Hematopoietic multipotent progenitor cell treated with erythropoietin and hydrocortisone succinate and interleukin-3 and kit ligand, for 6 days (in vitro differentiated cells): ENCODE data around the gene ADAMTSL1.

Experiments used
- DNase-seq: peaks from one replicate; pipeline ENCODE4 v3.0.0-alpha.2; 2015

Gene ADAMTSL1

GRCh38 chr9:18673179-18673578 is 199.2 kb downstream of the ADAMTSL1 start:
- DNase-seq = no peak

- no peak for DNase-seq
Measured at GRCh38 chr9:18675332-18675731, 201.4 kb downstream of the ADAMTSL1 start.

DNA sequence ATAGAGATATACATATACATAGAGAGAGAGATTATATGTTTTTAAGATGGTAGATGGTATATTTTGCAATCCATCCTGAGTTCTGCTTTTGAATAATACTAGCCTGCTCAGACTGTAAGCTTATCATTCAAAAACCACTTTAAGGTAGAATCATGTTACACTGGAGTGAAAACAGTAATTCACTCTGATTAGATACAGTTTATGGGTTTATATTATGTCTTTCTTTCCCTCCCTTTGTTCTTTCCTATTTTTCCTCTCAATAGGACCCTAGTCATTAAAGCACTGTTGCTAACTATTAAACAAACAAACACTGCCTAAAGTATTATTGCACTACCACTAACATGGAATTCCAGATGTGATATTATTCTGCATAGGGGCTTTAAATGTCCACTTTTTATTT is 202.0 kb downstream of the ADAMTSL1 start:
- DNase-seq = no peak

GRCh38 chr9:18676525-18676924 is 202.6 kb downstream of the ADAMTSL1 start:
- no peak for DNase-seq

- DNase-seq = no peak
Measured at GRCh38 chr9:18678821-18679590, 205.1 kb downstream of the ADAMTSL1 start.

DNA sequence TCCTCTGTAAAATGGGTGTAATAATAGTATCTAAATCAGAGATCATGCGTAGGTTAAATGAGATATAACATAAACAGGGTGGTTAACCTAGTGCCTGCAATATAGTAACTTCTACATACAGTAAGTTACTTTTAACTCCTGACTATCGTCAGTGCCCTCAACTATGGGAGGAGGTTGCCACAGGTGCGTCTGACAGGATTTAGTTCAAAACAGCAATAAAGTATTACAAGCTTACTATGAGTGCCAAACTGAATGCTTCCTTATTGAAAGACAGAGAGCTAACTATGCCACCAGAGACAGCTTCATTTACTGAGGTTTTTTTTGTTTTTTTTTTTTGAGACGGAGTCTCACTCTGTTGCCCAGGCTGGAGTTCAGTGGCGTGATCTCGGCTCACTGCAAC is 209.0 kb downstream of the ADAMTSL1 start:
- DNase-seq = no peak

DNA sequence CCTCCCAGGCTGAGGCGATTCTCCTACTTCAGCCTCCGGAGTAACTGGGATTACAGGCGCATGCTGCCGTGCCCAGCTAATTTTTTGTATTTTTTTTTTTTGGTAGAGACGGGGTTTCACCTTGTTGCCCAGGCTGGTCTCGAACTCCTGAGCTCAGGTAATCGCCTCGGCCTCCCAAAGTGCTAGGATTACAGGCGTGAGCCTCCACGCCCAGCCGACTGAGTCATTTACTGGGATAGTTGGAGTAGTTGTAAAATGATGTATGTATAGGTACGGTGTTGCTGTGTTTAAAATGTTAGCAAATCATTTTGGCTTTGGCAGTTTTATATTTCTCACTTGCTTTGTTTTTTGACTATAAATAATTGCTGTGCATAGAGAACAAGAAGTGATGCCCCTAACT is 209.4 kb downstream of the ADAMTSL1 start:
- no peak for DNase-seq

GRCh38 chr9:18683851-18684250 is 209.9 kb downstream of the ADAMTSL1 start:
- no peak for DNase-seq

DNA sequence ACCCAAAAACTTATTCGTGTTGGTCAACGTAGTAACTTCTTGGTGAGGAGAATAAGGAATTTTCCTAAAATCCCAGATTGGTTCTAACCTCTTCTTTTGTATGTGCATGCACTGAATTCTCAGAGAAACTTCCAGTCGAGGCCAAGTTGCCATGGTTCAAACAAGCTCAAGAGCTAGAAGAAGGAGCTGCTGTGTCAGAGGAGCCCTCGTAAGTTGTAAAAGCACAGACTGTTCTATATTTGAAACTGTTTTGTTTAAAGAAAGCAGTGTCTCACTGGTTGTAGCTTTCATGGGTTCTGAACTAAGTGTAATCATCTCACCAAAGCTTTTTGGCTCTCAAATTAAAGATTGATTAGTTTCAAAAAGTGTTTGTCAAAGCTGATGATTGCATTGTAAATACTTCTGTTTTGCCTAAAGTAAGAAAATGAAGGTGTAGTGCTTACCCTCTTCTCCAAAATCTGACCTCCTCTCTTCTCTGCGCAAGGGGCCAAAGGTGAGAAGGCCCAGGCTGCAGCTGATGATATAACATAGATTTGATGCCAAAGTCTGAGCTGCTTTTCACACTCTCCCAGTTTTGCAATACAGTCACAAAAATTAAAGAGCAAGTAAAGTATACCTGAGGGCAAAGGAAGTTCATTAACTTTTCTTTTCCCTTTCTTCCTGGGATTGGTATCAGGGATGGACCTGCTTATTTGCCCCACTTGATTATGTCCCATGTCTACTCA is 210.8 kb downstream of the ADAMTSL1 start:
- DNase-seq = no peak

DNA sequence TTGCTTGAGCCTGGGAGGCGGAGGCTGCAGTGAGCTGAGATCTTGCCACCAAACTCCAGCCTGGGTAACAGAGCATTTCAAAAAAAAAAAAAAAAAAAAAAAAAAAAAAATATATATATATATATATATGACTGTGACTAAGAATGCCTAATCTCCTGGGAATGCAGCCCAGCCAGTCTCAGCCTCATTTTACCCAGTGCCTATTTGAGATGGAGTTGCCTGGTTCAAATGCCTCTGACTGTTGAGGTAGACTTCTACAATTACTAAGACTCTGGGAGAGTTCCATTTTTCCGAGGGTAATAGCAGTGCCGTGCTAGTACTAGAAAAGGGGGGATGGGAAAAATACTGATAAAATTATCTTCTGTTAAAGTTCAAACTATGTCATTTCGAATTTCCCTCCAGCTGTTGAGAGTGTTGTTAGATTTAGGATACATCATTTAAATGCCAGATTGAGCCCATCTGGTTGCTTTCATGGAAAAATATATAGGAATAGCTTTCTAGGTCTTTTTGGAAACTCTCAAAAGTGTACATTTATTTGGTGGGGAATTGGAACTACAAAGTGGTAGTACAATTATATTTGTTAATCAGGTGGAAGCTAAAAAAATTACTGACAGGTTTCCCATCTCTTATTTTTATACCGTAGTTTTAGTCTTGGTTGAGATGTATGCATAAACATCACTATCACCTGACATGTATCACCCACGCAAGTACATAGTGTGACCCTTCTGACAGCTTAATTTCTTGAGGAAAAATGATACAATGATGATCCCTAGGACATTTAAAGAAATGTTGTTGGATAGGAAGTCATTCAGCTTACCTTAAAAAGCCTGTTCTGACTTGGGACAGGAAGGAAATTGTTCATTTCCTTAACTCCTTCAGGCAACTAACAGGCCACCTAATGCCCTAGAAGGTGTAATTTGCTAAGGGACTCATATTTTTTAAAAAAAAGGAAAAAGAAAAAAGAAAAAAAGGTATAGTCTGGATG is 214.9 kb downstream of the ADAMTSL1 start:
- no peak for DNase-seq

DNA sequence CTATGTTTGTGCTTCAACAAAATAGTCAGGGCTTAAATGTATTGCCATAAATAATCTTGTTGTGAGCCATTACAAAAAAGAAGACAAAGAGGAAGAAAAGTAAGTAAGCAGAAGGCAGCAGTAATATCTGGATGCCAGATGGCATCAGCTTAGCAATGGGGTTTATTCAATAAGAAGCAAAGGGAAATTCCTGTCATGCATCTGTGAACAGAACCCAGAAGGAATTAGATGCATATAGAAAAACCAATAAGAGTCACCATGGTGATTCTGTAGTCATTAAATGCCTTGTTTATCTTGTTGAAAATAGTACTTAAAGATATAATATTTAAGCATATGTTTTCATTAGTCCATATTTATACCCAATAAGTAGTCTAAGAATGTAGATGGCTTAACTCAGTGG is 216.0 kb downstream of the ADAMTSL1 start:
- DNase-seq = no peak

- no peak for DNase-seq
Measured at GRCh38 chr9:18692268-18692667, 218.3 kb downstream of the ADAMTSL1 start.

GRCh38 chr9:18692962-18693361 is 219.0 kb downstream of the ADAMTSL1 start:
- DNase-seq = no peak

DNA sequence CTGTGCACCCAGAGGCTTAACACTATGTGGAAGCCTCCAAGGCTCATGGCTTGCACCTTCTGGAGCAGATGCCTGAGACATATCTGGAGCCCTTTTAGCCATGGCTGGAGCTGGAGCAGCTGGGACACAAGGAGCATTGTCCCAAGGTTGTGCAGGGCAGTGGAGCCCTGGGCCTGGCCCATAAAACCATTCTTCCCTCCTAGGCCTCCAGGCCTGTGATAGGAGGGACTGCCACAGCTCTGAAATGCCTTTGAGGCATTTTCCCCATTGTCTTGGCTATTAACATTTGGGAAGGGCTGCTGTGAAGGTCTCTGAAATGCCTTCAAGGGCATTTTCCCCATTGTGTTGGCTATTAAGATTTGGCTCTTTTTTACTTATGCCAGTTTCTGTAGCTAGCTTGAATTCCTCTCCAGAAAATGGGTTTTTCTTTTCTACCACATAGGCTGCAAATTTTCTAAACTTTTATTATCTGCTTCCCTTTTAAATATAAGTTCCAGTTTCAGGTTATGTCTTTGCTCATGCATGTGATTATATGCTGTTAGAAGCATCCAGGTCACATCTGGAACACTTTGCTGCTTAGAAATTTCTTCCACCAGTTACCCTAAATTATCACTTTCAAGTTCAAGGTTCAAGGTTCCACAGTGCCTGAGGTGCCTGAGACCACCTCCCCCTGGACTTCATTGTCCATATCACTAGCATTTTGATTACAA is 221.2 kb downstream of the ADAMTSL1 start:
- no peak for DNase-seq

DNA sequence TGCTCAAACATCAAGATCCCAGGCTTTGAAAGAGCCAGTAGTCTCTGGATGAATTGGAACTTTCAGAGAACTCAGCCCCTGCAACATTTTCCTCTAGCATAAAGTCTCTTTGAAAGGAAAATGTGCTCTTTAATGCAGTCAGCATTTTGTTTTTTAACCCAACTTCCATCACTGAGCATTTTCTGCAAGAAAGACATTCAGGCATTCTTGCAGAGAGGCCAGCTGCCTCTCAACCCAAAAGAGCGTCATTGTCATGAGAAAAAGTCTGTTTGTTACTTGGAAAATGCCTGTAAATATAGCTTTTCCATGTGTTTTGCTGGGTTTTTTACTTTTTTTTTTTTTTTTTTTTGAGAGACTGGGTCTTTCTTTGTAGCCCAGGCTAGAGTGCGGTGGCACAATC is 225.0 kb downstream of the ADAMTSL1 start:
- no peak for DNase-seq

DNA sequence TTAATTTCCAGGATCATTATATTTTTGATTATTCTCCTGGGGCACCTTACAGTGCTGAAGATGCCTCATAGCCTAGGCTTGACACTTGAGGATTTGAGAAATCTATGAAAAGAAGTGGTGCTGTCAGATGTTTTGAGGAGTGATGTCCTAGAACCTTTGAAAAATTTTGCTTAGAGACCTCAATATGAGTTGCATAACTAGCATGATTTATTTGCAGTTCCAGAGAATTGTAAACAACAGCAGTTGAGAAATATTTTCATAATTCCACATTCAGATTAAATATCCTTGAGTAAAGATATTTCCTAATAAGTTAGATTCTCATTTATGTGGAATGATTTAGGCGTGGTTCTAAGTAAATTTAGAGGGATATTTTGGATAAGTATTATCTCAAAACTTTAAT is 225.8 kb downstream of the ADAMTSL1 start:
- no peak for DNase-seq

- DNase-seq = no peak
Measured at GRCh38 chr9:18700714-18701113, 226.8 kb downstream of the ADAMTSL1 start.

- no peak for DNase-seq
Measured at GRCh38 chr9:18703151-18703900, 229.4 kb downstream of the ADAMTSL1 start.

DNA sequence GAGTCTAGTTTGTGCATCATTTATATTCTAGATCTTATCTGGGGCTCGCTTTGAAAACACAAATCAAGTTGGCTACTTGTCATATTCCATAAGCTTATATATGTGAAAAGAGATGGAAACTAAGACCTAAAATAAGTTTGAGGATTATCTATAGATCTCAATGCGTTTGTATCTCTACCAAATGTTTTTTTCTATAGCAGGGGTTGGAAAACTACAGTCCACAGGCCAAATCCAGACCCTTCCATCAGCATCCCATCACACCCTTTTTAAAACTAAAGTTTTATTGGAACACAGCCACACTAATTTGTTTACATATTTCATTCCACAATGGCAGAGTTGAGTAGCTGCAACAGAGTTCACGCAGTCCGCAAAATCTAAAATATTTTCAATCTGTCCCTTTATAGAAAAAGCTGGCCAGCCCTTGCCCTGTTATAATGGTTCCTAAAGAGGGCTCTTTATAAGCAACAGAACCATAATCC is 230.0 kb downstream of the ADAMTSL1 start:
- no peak for DNase-seq

GRCh38 chr9:18705796-18706392 is 231.9 kb downstream of the ADAMTSL1 start:
- no peak for DNase-seq

DNA sequence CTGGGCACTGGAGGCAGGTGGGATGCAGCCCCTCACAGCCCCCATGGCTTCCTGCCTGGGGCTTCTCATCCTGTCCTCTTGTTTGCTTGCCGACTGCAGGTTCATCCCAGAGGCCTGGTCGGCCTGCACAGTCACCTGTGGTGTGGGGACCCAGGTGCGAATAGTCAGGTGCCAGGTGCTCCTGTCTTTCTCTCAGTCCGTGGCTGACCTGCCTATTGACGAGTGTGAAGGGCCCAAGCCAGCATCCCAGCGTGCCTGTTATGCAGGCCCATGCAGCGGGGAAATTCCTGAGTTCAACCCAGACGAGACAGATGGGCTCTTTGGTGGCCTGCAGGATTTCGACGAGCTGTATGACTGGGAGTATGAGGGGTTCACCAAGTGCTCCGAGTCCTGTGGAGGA is 232.7 kb downstream of the ADAMTSL1 start:
- DNase-seq = no peak
